Spleen (tissue), 3 donors: Measurements from ENCODE around the gene CSNK1A1.

ENCODE experiments used
- POLR2A ChIP-seq, 3 donors: fragments of 450-650 bp; IDR thresholded peaks; one replicate each; pipeline ENCODE4 v1.5.1; 2017; ENCODE audit warnings: antibody characterized with exemption in 3 of 3, mild to moderate bottlenecking in 1 of 3
- POLR2AphosphoS5 ChIP-seq, 3 donors: sonication (generic); formaldehyde crosslinking; IDR thresholded peaks; one replicate each; pipeline ENCODE4 v1.5.1; 2017; ENCODE audit warnings: antibody characterized with exemption in 3 of 3

GRCh38 chr5:149519601-149520000 is 31.6 kb downstream of the CSNK1A1 start:
- TF ChIP-seq POLR2AphosphoS5 (IDR thresholded peaks at IDR 0.05) (no peak), POLR2A (IDR thresholded peaks at IDR 0.05) (no peak)
